Loucy (cell line): ENCODE data around the gene NIPA2.

Experiments used
- CTCF ChIP-seq: fragments of 200-600 bp; sonication (generic); conservative IDR thresholded peaks from 2 replicates; pipeline ENCODE4 v1.5.1; 2014; ENCODE audit warnings: mild to moderate bottlenecking, antibody characterized with exemption, low read length
- EZH2phosphoT487 ChIP-seq: fragments of 200-600 bp; IDR thresholded peaks from 2 replicates; pipeline ENCODE4 v1.6.1; 2018; ENCODE audit warnings: antibody characterized with exemption, mild to moderate bottlenecking, moderate library complexity, borderline replicate concordance

- TF ChIP-seq CTCF: no peak
- TF ChIP-seq EZH2phosphoT487: no peak
These were observed 55.4 kb downstream of the NIPA2 start for GRCh38 chr15:22893881-22894280.
